Measurements from ENCODE around the gene RAP1B. TPM values are rescaled to one million over a fixed set of nuclear protein-coding genes. Genes with fewer than 3 reads are reported as not detected.

The RAP1B gene
- total and polyA plus RNA-seq, 2 donors (not counting 3 experiments of a cell fraction or from before 2014, with no cell fraction given): 147 to 174 TPM

GRCh38 chr12:68641138-68641537 lies 30.4 kb downstream of the RAP1B start:
- ChIA-PET POLR2A (no interaction called here), CTCF (interaction anchor here (2.0 kb wide), 1 partner anchor 282 kb away, joined by 6 read pairs; no protein-coding TSS in a partner anchor)
- DNase-seq (ENCODE audit: low read depth, low spot score): no peak
- Histone ChIP-seq H3K4me2 (ENCODE audit: insufficient read depth, low read length) (no peak overlapping the region), H3K27ac (ENCODE audit: insufficient read depth, low read depth, low read length) (no peak overlapping the region), H3K27me3 (ENCODE audit: control insufficient read depth in 2 of 2, insufficient read depth in 2 of 2, low read length in 2 of 2) (no peaks in the 10 kb centered on the region), H3K9ac (replicated peaks; ENCODE audit: extremely low read depth, insufficient read depth, low read length) (no peak overlapping the region), H3K79me2 (ENCODE audit: control insufficient read depth, insufficient read depth, low read length) (peaks cover 98% of the 10 kb centered on the region), H3K36me3 (ENCODE audit: control insufficient read depth in 2 of 2, extremely low read depth in 1 of 2, insufficient read depth in 2 of 2, low read length in 2 of 2) (no peaks in the 10 kb centered on the region), H4K20me1 (replicated peaks; ENCODE audit: control insufficient read depth, extremely low read depth, insufficient read depth, low read length) (peaks cover 7% of the 10 kb centered on the region), H3K9me3 (replicated peaks; ENCODE audit: control insufficient read depth, insufficient read depth, low read length) (no peaks in the 10 kb centered on the region), H3K4me3 (replicated peaks in 1 of 3; ENCODE audit: insufficient read depth in 1 of 3, low read depth in 1 of 3, low read length in 3 of 3) (no peak overlapping the region), H3K4me1 (ENCODE audit: control insufficient read depth, extremely low read depth, insufficient read depth, low read length) (no peaks in the 10 kb centered on the region), H2AFZ (ENCODE audit: low read depth, low read length) (no peak overlapping the region), H3K9me1 (replicated peaks; ENCODE audit: control insufficient read depth, extremely low read depth, insufficient read depth, low read length) (no peaks in the 10 kb centered on the region)
- FAIRE-seq: no peak
- dilution Hi-C loops (cut with MboI; ENCODE audit: extremely low pct_ligation_motif_present, low sequenced_read_pairs): no loop called here
- intact Hi-C loops (cut with micrococcal nuclease): no loop called here
- no TSS peak for BruUV-seq (replicated peaks)
- TF ChIP-seq POLR2A (IDR thresholded peaks at IDR 0.05; ENCODE audit: low read depth, low read length) (no peak), JUN (IDR thresholded peaks at IDR 0.05; ENCODE audit: borderline replicate concordance, insufficient read depth, insufficient read length, low read depth) (no peak), GATA2 (IDR thresholded peaks at IDR 0.05; ENCODE audit: insufficient read depth, insufficient read length, low read depth, low read length) (no peak), POLR2AphosphoS5 (IDR thresholded peaks at IDR 0.05; ENCODE audit: insufficient read depth, low read depth, low read length) (no peak), EZH2 (IDR thresholded peaks at IDR 0.05; ENCODE audit: borderline replicate concordance, low read depth, low read length, severe bottlenecking) (no peak), MAX (IDR thresholded peaks at IDR 0.05; ENCODE audit: insufficient read depth, insufficient read length) (no peak), FOS (IDR thresholded peaks at IDR 0.05; ENCODE audit: borderline replicate concordance, insufficient read depth, low read length) (no peak), MYC (IDR thresholded peaks at IDR 0.05; ENCODE audit: low read depth, low read length) (no peak)
- TF ChIP-seq, protein P1, sequence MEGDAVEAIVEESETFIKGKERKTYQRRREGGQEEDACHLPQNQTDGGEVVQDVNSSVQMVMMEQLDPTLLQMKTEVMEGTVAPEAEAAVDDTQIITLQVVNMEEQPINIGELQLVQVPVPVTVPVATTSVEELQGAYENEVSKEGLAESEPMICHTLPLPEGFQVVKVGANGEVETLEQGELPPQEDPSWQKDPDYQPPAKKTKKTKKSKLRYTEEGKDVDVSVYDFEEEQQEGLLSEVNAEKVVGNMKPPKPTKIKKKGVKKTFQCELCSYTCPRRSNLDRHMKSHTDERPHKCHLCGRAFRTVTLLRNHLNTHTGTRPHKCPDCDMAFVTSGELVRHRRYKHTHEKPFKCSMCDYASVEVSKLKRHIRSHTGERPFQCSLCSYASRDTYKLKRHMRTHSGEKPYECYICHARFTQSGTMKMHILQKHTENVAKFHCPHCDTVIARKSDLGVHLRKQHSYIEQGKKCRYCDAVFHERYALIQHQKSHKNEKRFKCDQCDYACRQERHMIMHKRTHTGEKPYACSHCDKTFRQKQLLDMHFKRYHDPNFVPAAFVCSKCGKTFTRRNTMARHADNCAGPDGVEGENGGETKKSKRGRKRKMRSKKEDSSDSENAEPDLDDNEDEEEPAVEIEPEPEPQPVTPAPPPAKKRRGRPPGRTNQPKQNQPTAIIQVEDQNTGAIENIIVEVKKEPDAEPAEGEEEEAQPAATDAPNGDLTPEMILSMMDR (IDR thresholded peaks at IDR 0.05; ENCODE audit: extremely low read depth in 1 of 2, insufficient read depth in 1 of 2, low read depth in 1 of 2, low read length in 2 of 2): no peak
